Liver (tissue), 3 donors: ENCODE results near the gene NTPCR.

Source experiments
- CTCF ChIP-seq: fragments of 150-350 bp; IDR thresholded peaks from 2 replicates; pipeline ENCODE4 v1.5.1; 2017; ENCODE audit warnings: improper control_type of control experiment, low read depth, low read length; ENCODE audit not compliant: missing input control
- MAX ChIP-seq: IDR thresholded peaks from 2 replicates; pipeline ENCODE4 v1.6.1; 2016; ENCODE audit warnings: antibody characterized with exemption
- RAD21 ChIP-seq, 2 donors: IDR thresholded peaks; 2 replicates each; pipeline ENCODE4 v1.6.1; 2016; ENCODE audit warnings: antibody characterized with exemption in 2 of 2, mild to moderate bottlenecking in 2 of 2
- RXRA ChIP-seq, 2 donors: IDR thresholded peaks; 2 replicates each; pipeline ENCODE4 v1.6.1; 2017 to 2018; ENCODE audit warnings: antibody characterized with exemption in 2 of 2, mild to moderate bottlenecking in 1 of 2
- SP1 ChIP-seq: IDR thresholded peaks from 2 replicates; pipeline ENCODE4 v1.6.1; 2018; ENCODE audit warnings: antibody characterized with exemption, mild to moderate bottlenecking
- TAF1 ChIP-seq: conservative IDR thresholded peaks from 2 replicates; pipeline ENCODE4 v1.6.1; 2016; ENCODE audit warnings: antibody characterized with exemption, mild to moderate bottlenecking
- YY1 ChIP-seq: IDR thresholded peaks from 2 replicates; pipeline ENCODE4 v1.6.1; 2016; ENCODE audit warnings: antibody characterized with exemption, mild to moderate bottlenecking
- donor health status: healthy.
- donor health status: healthy.

GRCh38 chr1:232902774-232903350 lies 47.5 kb upstream of the NTPCR start:
- TF ChIP-seq SP1 (no peak), CTCF (no peak), MAX (no peak), TAF1 (no peak), RXRA (IDR thresholded peaks at IDR 0.05) (no peak), YY1 (no peak), RAD21 (IDR thresholded peaks at IDR 0.05) (no peak)
